ENCODE measurements around the gene DYNC1H1.
A peak's percentile ranks its signal among the peaks of the same experiment; 100 is the strongest.

The DYNC1H1 gene

GRCh38 chr14:102088012-102088792, 123.8 kb downstream of the DYNC1H1 start:
- H3K9ac ChIP-seq (ENCODE audit: low read length in 2 of 2), result peak overlapping the region; percentile 87 to 95
- peaks cover 29% of the 10 kb centered on the region for H3K4me1 ChIP-seq (ENCODE audit: control insufficient read depth, insufficient read depth, low read length)
- no peaks in the 10 kb centered on the region for H3K27me3 ChIP-seq (ENCODE audit: control insufficient read depth in 1 of 2, insufficient read depth in 2 of 2, low read length in 2 of 2)
- peaks cover 19 to 25% of the 10 kb centered on the region in 2 donors for H3K36me3 ChIP-seq (ENCODE audit: control insufficient read depth in 2 of 2, insufficient read depth in 2 of 2, low read length in 2 of 2)
- no peaks in the 10 kb centered on the region for H3K9me3 ChIP-seq (ENCODE audit: control insufficient read depth in 2 of 2, low read length in 2 of 2)
- peak overlapping the region; percentile 93 for H3K27ac ChIP-seq (ENCODE audit: low read length)
- H3K4me3 ChIP-seq (ENCODE audit: low read length in 2 of 2), result peak overlapping the region; percentile 50 to 78

- H3K27me3 ChIP-seq (ENCODE audit: control insufficient read depth in 1 of 2, insufficient read depth in 2 of 2, low read length in 2 of 2), result no peaks in the 10 kb centered on the region
- H3K4me1 ChIP-seq (ENCODE audit: control insufficient read depth, insufficient read depth, low read length), result peaks cover 23% of the 10 kb centered on the region
- H3K4me3 ChIP-seq (ENCODE audit: low read length in 2 of 2), result no peak overlapping the region
- H3K9ac ChIP-seq (ENCODE audit: low read length in 2 of 2), result no peak overlapping the region
- H3K36me3 ChIP-seq (ENCODE audit: control insufficient read depth in 2 of 2, insufficient read depth in 2 of 2, low read length in 2 of 2), result peaks cover 8 to 9% of the 10 kb centered on the region in 2 donors
- no peak overlapping the region for H3K27ac ChIP-seq (ENCODE audit: low read length)
- no peaks in the 10 kb centered on the region for H3K9me3 ChIP-seq (ENCODE audit: control insufficient read depth in 2 of 2, low read length in 2 of 2)
Measured at GRCh38 chr14:102089621-102090343, 125.4 kb downstream of the DYNC1H1 start.

DNA sequence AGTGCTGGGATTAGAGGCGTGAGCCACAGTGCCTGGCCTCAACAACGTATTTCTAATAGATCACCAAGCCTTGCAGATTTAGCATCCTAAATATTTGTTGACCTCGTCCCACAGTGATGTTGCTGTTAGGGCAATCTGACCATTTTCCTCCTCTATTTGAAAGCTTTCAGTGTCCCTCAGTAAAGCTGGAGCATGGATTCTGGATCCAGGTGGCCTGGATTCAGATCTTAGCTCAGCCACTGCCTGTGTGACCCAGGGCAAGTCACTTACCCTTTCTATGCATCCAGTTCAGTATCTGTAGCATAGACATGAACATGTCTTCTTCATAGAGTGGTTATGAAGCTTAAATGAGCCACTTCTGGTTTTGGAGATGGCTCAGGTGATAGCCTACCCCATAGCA, 126.3 kb downstream of the DYNC1H1 start:
- Histone ChIP-seq H3K27me3 (ENCODE audit: control insufficient read depth in 1 of 2, insufficient read depth in 2 of 2, low read length in 2 of 2) (no peaks in the 10 kb centered on the region), H3K36me3 (ENCODE audit: control insufficient read depth in 2 of 2, insufficient read depth in 2 of 2, low read length in 2 of 2) (no peaks in the 10 kb centered on the region), H3K27ac (ENCODE audit: low read length) (no peak overlapping the region), H3K4me3 (ENCODE audit: low read length in 2 of 2) (no peak overlapping the region), H3K4me1 (ENCODE audit: control insufficient read depth, insufficient read depth, low read length) (peaks cover 14% of the 10 kb centered on the region), H3K9ac (ENCODE audit: low read length in 2 of 2) (no peak overlapping the region), H3K9me3 (ENCODE audit: control insufficient read depth in 2 of 2, low read length in 2 of 2) (no peaks in the 10 kb centered on the region)

DNA sequence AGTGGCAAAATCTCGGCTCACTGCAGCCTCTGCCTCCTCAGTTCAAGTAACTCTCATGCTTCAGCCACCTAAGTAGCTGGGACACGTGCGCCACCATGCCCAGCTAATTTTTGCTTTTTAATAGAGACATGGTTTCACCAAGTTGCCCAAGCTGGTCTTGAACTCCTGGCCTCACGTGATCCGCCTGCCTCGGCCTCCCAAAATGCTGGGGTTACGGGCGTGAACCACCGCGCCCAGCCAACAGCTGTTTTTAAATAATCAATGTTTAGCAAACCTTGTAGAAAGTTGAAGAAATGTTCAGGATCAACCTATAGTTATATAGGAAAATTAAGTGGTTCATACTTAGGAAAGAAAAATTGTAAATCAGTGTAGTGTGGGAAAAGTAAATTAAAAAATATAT, 128.4 kb downstream of the DYNC1H1 start:
- Histone ChIP-seq H3K4me3 (ENCODE audit: low read length in 2 of 2) (no peak overlapping the region), H3K9ac (ENCODE audit: low read length in 2 of 2) (no peak overlapping the region), H3K4me1 (ENCODE audit: control insufficient read depth, insufficient read depth, low read length) (peaks cover 17% of the 10 kb centered on the region), H3K9me3 (ENCODE audit: control insufficient read depth in 2 of 2, low read length in 2 of 2) (no peaks in the 10 kb centered on the region), H3K36me3 (ENCODE audit: control insufficient read depth in 2 of 2, insufficient read depth in 2 of 2, low read length in 2 of 2) (no peaks in the 10 kb centered on the region), H3K27ac (ENCODE audit: low read length) (no peak overlapping the region), H3K27me3 (ENCODE audit: control insufficient read depth in 1 of 2, insufficient read depth in 2 of 2, low read length in 2 of 2) (no peaks in the 10 kb centered on the region)

- no peaks in the 10 kb centered on the region for H3K36me3 ChIP-seq (ENCODE audit: control insufficient read depth in 2 of 2, insufficient read depth in 2 of 2, low read length in 2 of 2)
- no peak overlapping the region for H3K27ac ChIP-seq (ENCODE audit: low read length)
- no peaks in the 10 kb centered on the region for H3K9me3 ChIP-seq (ENCODE audit: control insufficient read depth in 2 of 2, low read length in 2 of 2)
- H3K4me1 ChIP-seq (ENCODE audit: control insufficient read depth, insufficient read depth, low read length), result peaks cover 9% of the 10 kb centered on the region
- no peak overlapping the region for H3K4me3 ChIP-seq (ENCODE audit: low read length in 2 of 2)
- no peak overlapping the region for H3K9ac ChIP-seq (ENCODE audit: low read length in 2 of 2)
- no peaks in the 10 kb centered on the region for H3K27me3 ChIP-seq (ENCODE audit: control insufficient read depth in 1 of 2, insufficient read depth in 2 of 2, low read length in 2 of 2)
Measured at GRCh38 chr14:102094101-102094500, 129.7 kb downstream of the DYNC1H1 start.

GRCh38 chr14:102095231-102095870, 131.0 kb downstream of the DYNC1H1 start:
- Histone ChIP-seq H3K27ac (ENCODE audit: low read length) (no peak overlapping the region), H3K27me3 (ENCODE audit: control insufficient read depth in 1 of 2, insufficient read depth in 2 of 2, low read length in 2 of 2) (no peaks in the 10 kb centered on the region), H3K9ac (ENCODE audit: low read length in 2 of 2) (no peak overlapping the region), H3K4me3 (ENCODE audit: low read length in 2 of 2) (no peak overlapping the region), H3K4me1 (ENCODE audit: control insufficient read depth, insufficient read depth, low read length) (peaks cover 9% of the 10 kb centered on the region), H3K9me3 (ENCODE audit: control insufficient read depth in 2 of 2, low read length in 2 of 2) (no peaks in the 10 kb centered on the region), H3K36me3 (ENCODE audit: control insufficient read depth in 2 of 2, insufficient read depth in 2 of 2, low read length in 2 of 2) (no peaks in the 10 kb centered on the region)

GRCh38 chr14:102095871-102096568, 131.6 kb downstream of the DYNC1H1 start:
- Histone ChIP-seq H3K4me3 (ENCODE audit: low read length in 2 of 2) (peak overlapping the region; percentile 31 to 62), H3K27me3 (ENCODE audit: control insufficient read depth in 1 of 2, insufficient read depth in 2 of 2, low read length in 2 of 2) (no peaks in the 10 kb centered on the region), H3K4me1 (ENCODE audit: control insufficient read depth, insufficient read depth, low read length) (peaks cover 9% of the 10 kb centered on the region), H3K27ac (ENCODE audit: low read length) (no peak overlapping the region), H3K36me3 (ENCODE audit: control insufficient read depth in 2 of 2, insufficient read depth in 2 of 2, low read length in 2 of 2) (peaks cover 0 to 2% of the 10 kb centered on the region in 2 donors), H3K9me3 (ENCODE audit: control insufficient read depth in 2 of 2, low read length in 2 of 2) (no peaks in the 10 kb centered on the region), H3K9ac (ENCODE audit: low read length in 2 of 2) (no peak overlapping the region)

DNA sequence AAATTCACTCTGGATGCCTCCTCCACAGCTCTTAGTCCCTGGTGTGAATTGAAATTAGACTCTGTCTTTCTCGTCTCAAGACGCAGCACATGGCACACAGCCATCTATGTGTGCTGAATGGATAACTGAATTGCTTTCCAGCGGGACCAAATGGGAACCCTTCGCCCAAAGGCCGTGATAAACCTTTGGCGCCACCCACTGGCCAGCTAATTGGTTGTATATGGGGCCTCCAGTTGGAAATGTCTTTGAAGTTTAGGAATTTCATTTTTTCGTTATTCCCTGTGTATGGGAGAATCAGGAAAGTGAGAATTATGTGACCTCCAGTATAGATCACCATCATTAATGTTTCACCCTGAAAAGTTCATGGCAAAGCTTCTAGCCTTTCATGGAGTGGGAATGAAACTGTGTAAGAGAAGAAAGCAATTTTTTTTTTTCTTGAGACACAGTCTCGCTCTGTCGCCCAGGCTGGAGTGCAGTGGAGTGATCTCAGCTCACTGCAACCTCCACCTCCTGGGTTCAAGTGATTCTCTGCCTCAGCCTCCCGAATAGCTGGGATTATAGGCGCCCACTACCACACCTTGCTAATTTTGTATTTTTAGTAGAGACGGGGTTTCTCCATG, 132.3 kb downstream of the DYNC1H1 start:
- H3K27ac ChIP-seq (ENCODE audit: low read length), result no peak overlapping the region
- no peaks in the 10 kb centered on the region for H3K9me3 ChIP-seq (ENCODE audit: control insufficient read depth in 2 of 2, low read length in 2 of 2)
- H3K4me1 ChIP-seq (ENCODE audit: control insufficient read depth, insufficient read depth, low read length), result peaks cover 9% of the 10 kb centered on the region
- H3K9ac ChIP-seq (ENCODE audit: low read length in 2 of 2), result no peak overlapping the region
- H3K36me3 ChIP-seq (ENCODE audit: control insufficient read depth in 2 of 2, insufficient read depth in 2 of 2, low read length in 2 of 2), result peaks cover 0 to 6% of the 10 kb centered on the region in 2 donors
- no peaks in the 10 kb centered on the region for H3K27me3 ChIP-seq (ENCODE audit: control insufficient read depth in 1 of 2, insufficient read depth in 2 of 2, low read length in 2 of 2)
- peak overlapping the region; percentile 31 to 62 for H3K4me3 ChIP-seq (ENCODE audit: low read length in 2 of 2)

- Histone ChIP-seq H3K9me3 (ENCODE audit: control insufficient read depth in 2 of 2, low read length in 2 of 2) (no peaks in the 10 kb centered on the region), H3K36me3 (ENCODE audit: control insufficient read depth in 2 of 2, insufficient read depth in 2 of 2, low read length in 2 of 2) (peaks cover 0 to 6% of the 10 kb centered on the region in 2 donors), H3K4me3 (ENCODE audit: low read length in 2 of 2) (no peak overlapping the region), H3K9ac (ENCODE audit: low read length in 2 of 2) (no peak overlapping the region), H3K4me1 (ENCODE audit: control insufficient read depth, insufficient read depth, low read length) (peaks cover 9% of the 10 kb centered on the region), H3K27ac (ENCODE audit: low read length) (no peak overlapping the region), H3K27me3 (ENCODE audit: control insufficient read depth in 1 of 2, insufficient read depth in 2 of 2, low read length in 2 of 2) (no peaks in the 10 kb centered on the region)
Measured at GRCh38 chr14:102097441-102098135, 133.2 kb downstream of the DYNC1H1 start.
